Trophoblast cell (in vitro differentiated cells and primary cell): ENCODE results near the gene IDS.
A peak's percentile ranks its signal among the peaks of the same experiment; 100 is the strongest.

ENCODE experiments used
- DNase-seq, 2 donors: peaks; one replicate each; pipeline ENCODE4 v3.0.0-alpha.2; 2016
- H2AFZ ChIP-seq: 2 replicates; pipeline ENCODE4 v1.6.1; 2013; ENCODE audit warnings: low read length, moderate library complexity, mild to moderate bottlenecking; ENCODE audit not compliant: insufficient read depth, poor library complexity
- H2AK5ac ChIP-seq: 2 replicates; pipeline ENCODE4 v1.6.1; 2013; ENCODE audit warnings: mild to moderate bottlenecking, low read length
- H2BK120ac ChIP-seq: 2 replicates; pipeline ENCODE4 v1.6.1; 2013; ENCODE audit warnings: low read length, mild to moderate bottlenecking, moderate library complexity; ENCODE audit not compliant: insufficient read depth, poor library complexity
- H2BK12ac ChIP-seq: 2 replicates; pipeline ENCODE4 v1.6.1; 2013; ENCODE audit warnings: mild to moderate bottlenecking, low read length, moderate library complexity
- H2BK5ac ChIP-seq: 2 replicates; pipeline ENCODE4 v1.6.1; 2013; ENCODE audit warnings: low read length, low read depth, moderate library complexity, mild to moderate bottlenecking; ENCODE audit not compliant: poor library complexity
- H3K14ac ChIP-seq: 2 replicates; pipeline ENCODE4 v1.6.1; 2013; ENCODE audit warnings: mild to moderate bottlenecking, low read length
- H3K18ac ChIP-seq: 2 replicates; pipeline ENCODE4 v1.6.1; 2013; ENCODE audit warnings: mild to moderate bottlenecking, low read length
- H3K23ac ChIP-seq: 2 replicates; pipeline ENCODE4 v1.6.1; 2013; ENCODE audit warnings: low read length
- H3K27ac ChIP-seq: 2 replicates; pipeline ENCODE4 v1.5.1; 2013; ENCODE audit warnings: low read depth, mild to moderate bottlenecking, inconsistent platforms, low read length, moderate library complexity
- H3K27me3 ChIP-seq: 2 replicates; pipeline ENCODE4 v1.6.1; 2013; ENCODE audit warnings: inconsistent platforms, mild to moderate bottlenecking, low read length, moderate library complexity; ENCODE audit not compliant: insufficient read depth
- H3K36me3 ChIP-seq, 2 experiments: 1 replicate in 1 of 2; 2 replicates in 1 of 2; pipeline ENCODE4 v1.6.1; 2013; ENCODE audit warnings: low read length in 2 of 2, mild to moderate bottlenecking in 2 of 2, moderate library complexity in 1 of 2; ENCODE audit not compliant: insufficient read depth in 2 of 2, control insufficient read depth in 1 of 2
- H3K4ac ChIP-seq: 2 replicates; pipeline ENCODE4 v1.6.1; 2013; ENCODE audit warnings: low read depth, mild to moderate bottlenecking, low read length, moderate library complexity
- H3K4me1 ChIP-seq, 2 experiments: 1 replicate in 1 of 2; 2 replicates in 1 of 2; pipeline ENCODE4 v1.6.1; 2013; ENCODE audit warnings: low read length in 2 of 2, mild to moderate bottlenecking in 2 of 2, moderate library complexity in 1 of 2; ENCODE audit not compliant: insufficient read depth in 2 of 2, control insufficient read depth in 1 of 2
- H3K4me2 ChIP-seq: 2 replicates; pipeline ENCODE4 v1.6.1; 2013; ENCODE audit warnings: inconsistent platforms, mild to moderate bottlenecking, low read length, moderate library complexity
- H3K4me3 ChIP-seq: 2 replicates; pipeline ENCODE4 v1.5.1; 2013; ENCODE audit warnings: mild to moderate bottlenecking, low read depth, low read length, inconsistent platforms
- H3K79me1 ChIP-seq: one replicate; pipeline ENCODE4 v1.6.1; 2013; ENCODE audit warnings: low read length
- H3K79me2 ChIP-seq: 2 replicates; pipeline ENCODE4 v1.6.1; 2013; ENCODE audit warnings: low read length, mild to moderate bottlenecking; ENCODE audit not compliant: control insufficient read depth, insufficient read depth, poor library complexity
- H3K9ac ChIP-seq: 2 replicates; pipeline ENCODE4 v1.6.1; 2013; ENCODE audit warnings: mild to moderate bottlenecking, low read length
- H3K9me3 ChIP-seq: 2 replicates; pipeline ENCODE4 v1.6.1; 2013; ENCODE audit warnings: low read depth, mild to moderate bottlenecking, control low read depth, inconsistent platforms, low read length; ENCODE audit not compliant: insufficient read depth
- H4K12ac ChIP-seq: 2 replicates; pipeline ENCODE4 v1.6.1; 2013; ENCODE audit warnings: low read depth, mild to moderate bottlenecking, low read length, moderate library complexity
- H4K8ac ChIP-seq: 2 replicates; pipeline ENCODE4 v1.6.1; 2013; ENCODE audit warnings: low read depth, mild to moderate bottlenecking, low read length, moderate library complexity
- H4K91ac ChIP-seq: one replicate; pipeline ENCODE4 v1.6.1; 2013; ENCODE audit warnings: low read depth, mild to moderate bottlenecking, low read length, moderate library complexity
- WGBS: extraction: QIAGEN DNeasy Blood & Tissue Kit; methylation state at CpG from one replicate; pipeline ENCODE4 v1.1.7; 2013; ENCODE audit warnings: missing lambda C conversion rate; ENCODE audit not compliant: insufficient read length, insufficient coverage; ENCODE audit errors: extremely low coverage; 5-methylcytosine and 5-hydroxymethylcytosine counted together

Gene IDS

DNA sequence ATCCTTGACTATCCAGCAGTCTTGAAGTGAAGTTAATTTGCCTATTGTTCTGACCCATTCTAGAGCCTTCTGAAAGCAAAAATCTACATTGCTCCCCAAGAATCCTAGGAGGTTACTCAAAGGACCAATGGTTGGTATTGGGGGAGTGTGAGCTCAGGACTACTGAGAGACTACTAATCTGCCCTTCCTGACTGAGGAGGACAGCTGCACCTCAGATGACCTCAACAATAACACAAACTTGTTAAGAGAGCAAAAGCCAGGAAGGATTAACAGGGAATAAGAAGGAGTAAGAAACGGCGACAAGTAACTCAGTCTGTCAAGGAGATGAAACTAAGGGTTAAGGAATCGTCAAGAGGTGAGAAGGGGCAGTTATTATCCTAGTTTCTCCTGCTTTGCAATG, 43.4 kb downstream of the IDS start:
- WGBS: no CpG with 5 or more reads among the region's 3 CpGs
- H3K23ac ChIP-seq: no peak overlapping the region
- no peak overlapping the region for H3K18ac ChIP-seq
- no peak overlapping the region for H3K4me2 ChIP-seq
- H2BK12ac ChIP-seq: no peak overlapping the region
- H3K9ac ChIP-seq: no peak overlapping the region
- H2AK5ac ChIP-seq: no peak overlapping the region
- DNase-seq: no peak
- no peak overlapping the region for H4K91ac ChIP-seq
- H3K4me3 ChIP-seq: no peak overlapping the region
- no peak overlapping the region for H2BK5ac ChIP-seq
- H3K4me1 ChIP-seq: no peaks in the 10 kb centered on the region
- H3K79me2 ChIP-seq: no peaks in the 10 kb centered on the region
- H3K9me3 ChIP-seq: no peaks in the 10 kb centered on the region
- H3K36me3 ChIP-seq: no peaks in the 10 kb centered on the region
- no peak overlapping the region for H3K27ac ChIP-seq
- H3K27me3 ChIP-seq: no peaks in the 10 kb centered on the region
- no peak overlapping the region for H4K12ac ChIP-seq
- no peak overlapping the region for H2AFZ ChIP-seq
- no peaks in the 10 kb centered on the region for H3K79me1 ChIP-seq
- no peak overlapping the region for H3K14ac ChIP-seq
- no peak overlapping the region for H3K4ac ChIP-seq
- no peak overlapping the region for H4K8ac ChIP-seq
- no peak overlapping the region for H2BK120ac ChIP-seq

DNA sequence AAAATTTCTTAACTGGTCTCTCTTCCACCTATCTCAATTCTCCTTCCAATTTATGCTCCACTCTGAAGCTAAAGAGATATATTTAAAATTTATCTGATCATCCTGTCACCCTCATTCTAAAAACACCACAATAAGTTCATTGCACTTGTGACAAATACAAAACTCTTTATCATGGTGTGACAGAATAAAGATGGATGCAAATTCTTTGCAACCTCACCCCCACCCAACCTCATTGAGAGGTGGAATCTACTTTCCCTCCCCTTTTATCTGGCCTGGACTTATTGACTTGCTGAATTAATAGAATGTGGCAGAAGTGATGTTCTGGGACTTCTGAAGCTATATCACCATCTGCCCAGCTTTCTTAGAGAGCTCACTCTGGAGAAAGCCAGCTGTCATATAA, 46.5 kb downstream of the IDS start:
- H2AFZ ChIP-seq: no peak overlapping the region
- no peak overlapping the region for H2BK120ac ChIP-seq
- no peak overlapping the region for H3K14ac ChIP-seq
- H3K4ac ChIP-seq: no peak overlapping the region
- DNase-seq: no peak
- H4K8ac ChIP-seq: no peak overlapping the region
- H2BK12ac ChIP-seq: no peak overlapping the region
- H3K4me2 ChIP-seq: no peak overlapping the region
- no peak overlapping the region for H3K9ac ChIP-seq
- no peak overlapping the region for H4K12ac ChIP-seq
- H3K79me2 ChIP-seq: no peaks in the 10 kb centered on the region
- no peak overlapping the region for H3K18ac ChIP-seq
- no peaks in the 10 kb centered on the region for H3K79me1 ChIP-seq
- H3K9me3 ChIP-seq: no peaks in the 10 kb centered on the region
- H3K27me3 ChIP-seq: no peaks in the 10 kb centered on the region
- H4K91ac ChIP-seq: no peak overlapping the region
- H2AK5ac ChIP-seq: no peak overlapping the region
- H3K23ac ChIP-seq: no peak overlapping the region
- H3K4me3 ChIP-seq: no peak overlapping the region
- no peak overlapping the region for H3K27ac ChIP-seq
- H3K36me3 ChIP-seq: no peaks in the 10 kb centered on the region
- H2BK5ac ChIP-seq: no peak overlapping the region
- no peaks in the 10 kb centered on the region for H3K4me1 ChIP-seq

DNA sequence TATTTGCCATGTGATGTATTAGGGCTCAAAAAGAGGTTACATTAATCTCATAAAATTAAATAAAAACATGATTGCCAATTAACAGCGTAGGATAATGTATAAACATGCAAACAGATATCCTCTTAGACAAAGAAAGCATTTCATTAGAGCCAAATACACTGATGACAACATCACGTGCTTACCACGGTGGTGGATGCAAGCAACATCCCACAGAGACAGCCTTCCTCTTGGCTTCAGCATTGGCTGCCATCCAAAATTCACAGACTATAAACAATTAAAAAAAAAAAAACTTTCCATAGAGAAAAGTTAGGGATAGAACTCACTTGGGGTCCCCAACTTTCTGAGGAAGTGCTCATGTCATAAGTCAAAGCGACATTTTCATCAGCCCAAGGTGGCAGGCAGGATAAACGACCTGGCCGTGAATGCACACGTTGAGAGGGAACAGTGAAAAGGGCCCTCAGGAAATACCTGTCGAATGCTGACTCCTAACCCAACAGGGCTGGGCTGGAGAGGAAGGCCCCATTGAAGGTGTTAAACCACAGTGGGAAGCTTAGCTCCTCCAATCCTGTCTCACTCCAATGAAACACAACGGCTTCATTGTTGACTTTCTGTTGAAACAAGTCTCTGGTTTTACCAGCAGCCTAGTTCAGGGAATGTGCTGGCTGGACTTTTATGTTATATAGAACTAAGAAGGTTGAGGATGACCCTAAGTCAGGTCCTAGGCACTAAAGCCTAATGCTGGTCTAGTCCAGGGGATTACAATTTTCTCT, 48.4 kb downstream of the IDS start:
- DNase-seq: peak in 1 of 2 donors; percentile 14
- Histone ChIP-seq H2BK5ac (no peak overlapping the region), H2AK5ac (no peak overlapping the region), H3K27me3 (no peaks in the 10 kb centered on the region), H4K12ac (no peak overlapping the region), H3K4me2 (no peak overlapping the region), H3K9me3 (no peaks in the 10 kb centered on the region), H2BK120ac (no peak overlapping the region), H3K4me3 (no peak overlapping the region), H2BK12ac (no peak overlapping the region), H3K79me2 (no peaks in the 10 kb centered on the region), H2AFZ (no peak overlapping the region), H3K4me1 (no peaks in the 10 kb centered on the region), H3K36me3 (no peaks in the 10 kb centered on the region), H3K27ac (no peak overlapping the region), H3K79me1 (no peaks in the 10 kb centered on the region), H3K4ac (no peak overlapping the region), H3K9ac (no peak overlapping the region), H3K23ac (no peak overlapping the region), H4K8ac (no peak overlapping the region), H3K14ac (no peak overlapping the region), H3K18ac (no peak overlapping the region), H4K91ac (no peak overlapping the region)
- no CpG with 5 or more reads among the region's 9 CpGs for WGBS

DNA sequence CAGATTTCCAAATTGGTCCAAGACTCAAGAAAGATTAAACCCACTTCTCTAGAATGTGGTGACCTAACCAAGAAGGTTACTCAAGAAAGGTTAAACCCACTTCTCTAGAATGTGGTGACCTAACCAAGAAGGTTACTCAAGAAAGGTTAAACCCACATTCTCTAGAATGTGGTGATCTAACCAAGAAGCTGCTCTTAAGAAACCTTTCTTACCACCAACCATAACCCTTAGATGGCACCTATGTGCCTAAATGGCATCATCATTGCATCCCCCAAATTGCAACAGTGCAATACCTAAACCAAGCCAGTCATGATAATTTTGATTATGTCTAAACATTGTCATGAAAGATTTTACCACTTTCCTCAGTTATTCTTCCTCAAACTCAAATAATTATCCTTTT, 49.2 kb downstream of the IDS start:
- Histone ChIP-seq H4K91ac (no peak overlapping the region), H3K9me3 (no peaks in the 10 kb centered on the region), H4K12ac (no peak overlapping the region), H3K79me2 (no peaks in the 10 kb centered on the region), H2AK5ac (no peak overlapping the region), H2AFZ (no peak overlapping the region), H2BK12ac (no peak overlapping the region), H2BK5ac (no peak overlapping the region), H2BK120ac (no peak overlapping the region), H3K27ac (no peak overlapping the region), H3K4ac (no peak overlapping the region), H3K14ac (no peak overlapping the region), H3K9ac (no peak overlapping the region), H4K8ac (no peak overlapping the region), H3K23ac (no peak overlapping the region), H3K4me3 (no peak overlapping the region), H3K18ac (no peak overlapping the region), H3K79me1 (no peaks in the 10 kb centered on the region), H3K4me1 (no peaks in the 10 kb centered on the region), H3K27me3 (no peaks in the 10 kb centered on the region), H3K4me2 (no peak overlapping the region), H3K36me3 (no peaks in the 10 kb centered on the region)
- no peak for DNase-seq
